Transverse colon (tissue), 3 donors: ENCODE measurements around the gene PPFIA4.

Experiments
- EP300 ChIP-seq: sonication (generic); formaldehyde crosslinking; IDR thresholded peaks from one replicate; pipeline ENCODE4 v1.6.1; 2017; ENCODE audit warnings: antibody characterized with exemption, low read depth
- POLR2A ChIP-seq: fragments of 450-650 bp; IDR thresholded peaks from one replicate; pipeline ENCODE4 v1.6.1; 2016; ENCODE audit warnings: antibody characterized with exemption, mild to moderate bottlenecking, moderate library complexity
- TF ChIP-seq, protein P1 (sequence below), 5 experiments: fragments of 200-600 bp in 3 of 5; fragments of 450-650 bp in 2 of 5; sonication (generic) in 3 of 5; IDR thresholded peaks; 1 replicate in 2 of 5; 2 replicates in 3 of 5; pipeline ENCODE4 v1.5.1; 2016 to 2017; ENCODE audit warnings: antibody characterized with exemption in 5 of 5, inconsistent platforms in 3 of 5, mild to moderate bottlenecking in 2 of 5, moderate library complexity in 1 of 5

DNA sequence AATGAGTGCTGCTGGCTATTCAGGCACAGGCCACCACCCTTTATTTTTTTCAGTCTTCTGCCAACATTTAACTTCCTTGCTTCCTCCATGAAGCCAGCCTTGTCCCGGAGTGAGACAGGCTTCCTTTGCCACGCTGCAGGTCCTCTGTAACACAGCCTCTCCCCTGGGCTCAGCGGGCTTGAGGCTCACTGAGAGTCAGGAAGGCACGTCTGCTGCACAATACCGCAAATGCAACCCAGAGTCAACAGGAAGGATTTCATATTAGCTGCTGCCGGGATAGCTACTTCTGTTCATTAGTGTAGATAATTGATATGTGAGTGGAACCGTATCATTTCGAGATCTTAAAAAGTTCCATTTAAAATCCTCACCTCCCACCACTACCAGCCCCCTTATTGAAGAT is 37.0 kb downstream of the PPFIA4 start:
- TF ChIP-seq, protein P1, sequence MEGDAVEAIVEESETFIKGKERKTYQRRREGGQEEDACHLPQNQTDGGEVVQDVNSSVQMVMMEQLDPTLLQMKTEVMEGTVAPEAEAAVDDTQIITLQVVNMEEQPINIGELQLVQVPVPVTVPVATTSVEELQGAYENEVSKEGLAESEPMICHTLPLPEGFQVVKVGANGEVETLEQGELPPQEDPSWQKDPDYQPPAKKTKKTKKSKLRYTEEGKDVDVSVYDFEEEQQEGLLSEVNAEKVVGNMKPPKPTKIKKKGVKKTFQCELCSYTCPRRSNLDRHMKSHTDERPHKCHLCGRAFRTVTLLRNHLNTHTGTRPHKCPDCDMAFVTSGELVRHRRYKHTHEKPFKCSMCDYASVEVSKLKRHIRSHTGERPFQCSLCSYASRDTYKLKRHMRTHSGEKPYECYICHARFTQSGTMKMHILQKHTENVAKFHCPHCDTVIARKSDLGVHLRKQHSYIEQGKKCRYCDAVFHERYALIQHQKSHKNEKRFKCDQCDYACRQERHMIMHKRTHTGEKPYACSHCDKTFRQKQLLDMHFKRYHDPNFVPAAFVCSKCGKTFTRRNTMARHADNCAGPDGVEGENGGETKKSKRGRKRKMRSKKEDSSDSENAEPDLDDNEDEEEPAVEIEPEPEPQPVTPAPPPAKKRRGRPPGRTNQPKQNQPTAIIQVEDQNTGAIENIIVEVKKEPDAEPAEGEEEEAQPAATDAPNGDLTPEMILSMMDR (IDR thresholded peaks at IDR 0.05): no peak
- TF ChIP-seq EP300 (no peak), POLR2A (no peak)
